Fibroblast of lung (primary cell): ENCODE measurements around the gene PBXIP1. TPM values are rescaled to one million over a fixed set of nuclear protein-coding genes. Genes with fewer than 3 reads are reported as not detected.

Experiments
- DNase-seq, 2 donors: peaks; one replicate each; pipeline versions ENCODE4 v3.0.0 to v3.0.0-alpha.2; 2010; ENCODE audit warnings: low read depth in 2 of 2
- H2AFZ ChIP-seq: 2 replicates; pipeline ENCODE4 v1.5.1; 2012; ENCODE audit warnings: low read length, control low read depth, inconsistent platforms
- H3K27ac ChIP-seq: 2 replicates; pipeline ENCODE4 v1.5.1; 2011; ENCODE audit warnings: low read length, control low read depth; ENCODE audit not compliant: insufficient read depth
- H3K27me3 ChIP-seq: 2 replicates; pipeline ENCODE4 v1.5.1; 2011; ENCODE audit warnings: mild to moderate bottlenecking, low read length; ENCODE audit not compliant: control insufficient read depth, insufficient read depth
- H3K36me3 ChIP-seq: 2 replicates; pipeline ENCODE4 v1.5.1; 2011; ENCODE audit warnings: low read length; ENCODE audit not compliant: control insufficient read depth, insufficient read depth
- H3K4me1 ChIP-seq: 2 replicates; pipeline ENCODE4 v1.5.1; 2011; ENCODE audit warnings: low read length; ENCODE audit not compliant: control insufficient read depth, insufficient read depth; ENCODE audit errors: extremely low read depth
- H3K4me2 ChIP-seq: 2 replicates; pipeline ENCODE4 v1.5.1; 2011; ENCODE audit warnings: low read length, control low read depth; ENCODE audit not compliant: insufficient read depth; ENCODE audit errors: extremely low read depth
- H3K4me3 ChIP-seq, 4 experiments: fragments of 200-600 bp in 1 of 4; sonication (generic) in 1 of 4; replicated peaks in 1 of 4; 2 replicates each; pipeline ENCODE4 v1.5.1; 2011 to 2016; ENCODE audit warnings: low read length in 4 of 4, low read depth in 3 of 4, mild to moderate bottlenecking in 3 of 4, control low read depth in 2 of 4, inconsistent platforms in 1 of 4, mixed read lengths in 1 of 4; ENCODE audit not compliant: insufficient read depth in 1 of 4; ENCODE audit errors: control extremely low read depth in 1 of 4
- H3K79me2 ChIP-seq: 2 replicates; pipeline ENCODE4 v1.5.1; 2012; ENCODE audit warnings: mild to moderate bottlenecking, low read length, inconsistent platforms; ENCODE audit not compliant: control insufficient read depth, insufficient read depth
- H3K9ac ChIP-seq: 2 replicates; pipeline ENCODE4 v1.5.1; 2011; ENCODE audit warnings: mild to moderate bottlenecking, low read length, control low read depth; ENCODE audit not compliant: insufficient read depth
- H3K9me3 ChIP-seq: 2 replicates; pipeline ENCODE4 v1.5.1; 2012; ENCODE audit warnings: low read depth, low read length; ENCODE audit not compliant: control insufficient read depth, insufficient read depth
- H4K20me1 ChIP-seq: 2 replicates; pipeline ENCODE4 v1.5.1; 2011; ENCODE audit warnings: low read length; ENCODE audit not compliant: control insufficient read depth, insufficient read depth; ENCODE audit errors: extremely low read depth
- CTCF ChIP-seq, 2 donors: IDR thresholded peaks in 1 of 2; conservative IDR thresholded peaks in 1 of 2; 1 replicate in 1 of 2; 2 replicates in 1 of 2; pipeline ENCODE4 v1.5.1; 2011 to 2012; ENCODE audit warnings: low read length in 2 of 2, control low read depth in 1 of 2, inconsistent platforms in 1 of 2, low read depth in 1 of 2, mild to moderate bottlenecking in 1 of 2
- EZH2 ChIP-seq: IDR thresholded peaks from 2 replicates; pipeline ENCODE4 v1.5.1; 2012; ENCODE audit warnings: low read length, control low read depth, mild to moderate bottlenecking; ENCODE audit errors: missing control alignments
- polyA plus RNA-seq, 2 donors: library from polyadenylated mRNA; depleted of rRNA in 1 of 2; stranded (reverse) in 1 of 2; unstranded in 1 of 2; fragments of >200 nt; gene quantifications; 2 replicates each; pipeline ENCODE4 v1.2.1, GENCODE V29; 2011 to 2012; ENCODE audit warnings: missing spikeins in 1 of 2
- total RNA-seq: library from RNA; depleted of rRNA; stranded (reverse); fragments of >200 nt; gene quantifications from 2 replicates; pipeline ENCODE4 v1.2.1, GENCODE V29; 2014

The PBXIP1 gene
- total and polyA plus RNA-seq, 2 donors (not counting 1 experiment from before 2014, with no cell fraction given), result 32.8 to 106 TPM

- no peak overlapping the region for H3K9ac ChIP-seq
- H3K27ac ChIP-seq, result no peak overlapping the region
- H3K9me3 ChIP-seq, result no peaks in the 10 kb centered on the region
- H3K4me2 ChIP-seq, result no peak overlapping the region
- H3K4me1 ChIP-seq, result peaks cover 2% of the 10 kb centered on the region
- H4K20me1 ChIP-seq, result no peaks in the 10 kb centered on the region
- no peak for DNase-seq
- peaks cover 2% of the 10 kb centered on the region for H3K79me2 ChIP-seq
- H3K4me3 ChIP-seq, result no peak overlapping the region
- H3K36me3 ChIP-seq, result no peaks in the 10 kb centered on the region
- H2AFZ ChIP-seq, result no peak overlapping the region
- TF ChIP-seq EZH2 (no peak), CTCF (conservative IDR thresholded peaks at IDR 0.05 in 1 of 2, IDR thresholded peaks at IDR 0.05 in 1 of 2; ENCODE audit: low read depth in 1 of 2, low read length in 2 of 2) (no peak)
- H3K27me3 ChIP-seq, result no peaks in the 10 kb centered on the region
These were observed 15.2 kb downstream of the PBXIP1 start for GRCh38 chr1:154940651-154941194.

- TF ChIP-seq CTCF (conservative IDR thresholded peaks at IDR 0.05 in 1 of 2, IDR thresholded peaks at IDR 0.05 in 1 of 2; ENCODE audit: low read depth in 1 of 2, low read length in 2 of 2) (no peak), EZH2 (no peak)
- DNase-seq, result no peak
- no peak overlapping the region for H2AFZ ChIP-seq
These were observed 15.7 kb downstream of the PBXIP1 start for GRCh38 chr1:154940213-154940560.

GRCh38 chr1:154938604-154939399 is 17.1 kb downstream of the PBXIP1 start:
- TF ChIP-seq EZH2, result no peak
- DNase-seq, result no peak
- H3K36me3 ChIP-seq, result no peaks in the 10 kb centered on the region
- H3K4me2 ChIP-seq, result no peak overlapping the region
- peaks cover 2% of the 10 kb centered on the region for H3K79me2 ChIP-seq
- H3K4me1 ChIP-seq, result peaks cover 3% of the 10 kb centered on the region
- H3K9ac ChIP-seq, result no peak overlapping the region
- no peaks in the 10 kb centered on the region for H4K20me1 ChIP-seq
- no peak overlapping the region for H3K4me3 ChIP-seq
- no peaks in the 10 kb centered on the region for H3K27me3 ChIP-seq
- no peaks in the 10 kb centered on the region for H3K9me3 ChIP-seq
- no peak overlapping the region for H2AFZ ChIP-seq
- H3K27ac ChIP-seq, result no peak overlapping the region

More at GRCh38 chr1:154940213-154940560, 15.7 kb downstream of the PBXIP1 start:
- no peaks in the 10 kb centered on the region for H3K27me3 ChIP-seq
- no peaks in the 10 kb centered on the region for H3K36me3 ChIP-seq
- no peak overlapping the region for H3K4me2 ChIP-seq
- H3K9ac ChIP-seq, result no peak overlapping the region
- H3K9me3 ChIP-seq, result no peaks in the 10 kb centered on the region
- H3K4me1 ChIP-seq, result peaks cover 3% of the 10 kb centered on the region
- no peak overlapping the region for H3K4me3 ChIP-seq
- H3K79me2 ChIP-seq, result peaks cover 2% of the 10 kb centered on the region
- H3K27ac ChIP-seq, result no peak overlapping the region
- no peaks in the 10 kb centered on the region for H4K20me1 ChIP-seq
